GM12801 (cell line): ENCODE results near the gene ALOX15.

Experiments used
- TF ChIP-seq, protein P1 (sequence below): IDR thresholded peaks from one replicate; pipeline ENCODE4 v1.5.1; 2011; ENCODE audit warnings: control low read depth; ENCODE audit not compliant: insufficient read length; ENCODE audit errors: extremely low read depth

The ALOX15 gene

GRCh38 chr17:4664230-4664629, 22.8 kb upstream of the ALOX15 start:
- TF ChIP-seq, protein P1, sequence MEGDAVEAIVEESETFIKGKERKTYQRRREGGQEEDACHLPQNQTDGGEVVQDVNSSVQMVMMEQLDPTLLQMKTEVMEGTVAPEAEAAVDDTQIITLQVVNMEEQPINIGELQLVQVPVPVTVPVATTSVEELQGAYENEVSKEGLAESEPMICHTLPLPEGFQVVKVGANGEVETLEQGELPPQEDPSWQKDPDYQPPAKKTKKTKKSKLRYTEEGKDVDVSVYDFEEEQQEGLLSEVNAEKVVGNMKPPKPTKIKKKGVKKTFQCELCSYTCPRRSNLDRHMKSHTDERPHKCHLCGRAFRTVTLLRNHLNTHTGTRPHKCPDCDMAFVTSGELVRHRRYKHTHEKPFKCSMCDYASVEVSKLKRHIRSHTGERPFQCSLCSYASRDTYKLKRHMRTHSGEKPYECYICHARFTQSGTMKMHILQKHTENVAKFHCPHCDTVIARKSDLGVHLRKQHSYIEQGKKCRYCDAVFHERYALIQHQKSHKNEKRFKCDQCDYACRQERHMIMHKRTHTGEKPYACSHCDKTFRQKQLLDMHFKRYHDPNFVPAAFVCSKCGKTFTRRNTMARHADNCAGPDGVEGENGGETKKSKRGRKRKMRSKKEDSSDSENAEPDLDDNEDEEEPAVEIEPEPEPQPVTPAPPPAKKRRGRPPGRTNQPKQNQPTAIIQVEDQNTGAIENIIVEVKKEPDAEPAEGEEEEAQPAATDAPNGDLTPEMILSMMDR, result no peak

- TF ChIP-seq, protein P1, result no peak
Observed at GRCh38 chr17:4663711-4664110, 22.2 kb upstream of the ALOX15 start.

DNA sequence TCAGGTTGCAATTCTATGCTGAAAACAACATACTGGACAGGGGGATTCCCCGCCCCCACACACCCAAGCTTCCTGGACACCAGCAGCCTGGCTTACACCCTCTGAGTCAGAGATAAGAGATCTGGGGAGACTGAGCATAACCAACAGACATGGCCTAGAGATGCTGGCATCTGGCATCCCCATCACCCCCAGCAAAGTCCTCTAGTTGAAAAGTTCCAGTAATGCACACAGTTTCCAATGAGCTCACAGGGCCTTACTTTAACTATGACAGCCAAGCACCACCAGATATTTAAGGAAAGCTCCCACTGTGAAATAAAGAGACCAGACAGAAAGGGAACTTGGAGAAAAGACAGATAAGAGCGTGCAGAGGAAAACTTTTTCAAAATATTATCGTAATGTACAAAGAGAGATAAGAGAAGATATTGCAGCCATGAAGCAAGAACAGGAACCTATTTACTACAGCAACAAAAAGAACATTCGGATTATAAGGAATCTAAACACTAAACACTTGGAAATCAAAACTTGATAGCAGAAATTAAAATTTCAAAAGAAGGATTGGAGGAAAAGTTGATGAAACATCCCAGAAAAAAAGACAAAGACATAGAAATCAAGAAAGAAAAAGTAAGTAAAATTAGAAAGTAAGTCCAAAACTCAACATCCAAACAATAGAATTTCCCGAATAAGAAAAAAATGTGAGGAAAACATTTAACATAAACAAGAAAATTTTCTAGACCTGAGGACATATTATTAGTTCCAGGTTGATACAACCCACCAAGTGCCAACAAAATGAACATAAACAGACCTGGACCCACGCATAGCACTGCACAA, 17.2 kb upstream of the ALOX15 start:
- TF ChIP-seq, protein P1, result no peak

DNA sequence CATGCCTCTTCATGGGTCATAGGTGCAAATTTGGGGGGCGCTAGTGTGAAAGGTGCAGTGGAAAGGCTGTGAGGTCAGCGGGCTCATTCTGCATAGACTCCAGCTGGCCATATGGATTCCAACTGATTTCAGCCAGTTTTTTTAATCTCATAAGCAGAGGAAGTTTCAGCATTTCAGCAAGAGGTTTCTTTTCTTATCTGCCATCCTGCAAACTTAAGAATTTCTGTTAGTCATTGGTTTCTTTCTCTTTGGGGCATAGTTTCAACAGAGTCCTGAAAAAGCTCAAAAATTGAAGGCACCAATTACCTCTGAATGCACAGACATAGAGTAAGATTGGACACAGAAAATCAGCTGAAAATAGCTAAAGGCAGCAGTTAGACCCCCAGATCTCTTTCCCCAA, 16.2 kb upstream of the ALOX15 start:
- TF ChIP-seq, protein P1, result no peak

DNA sequence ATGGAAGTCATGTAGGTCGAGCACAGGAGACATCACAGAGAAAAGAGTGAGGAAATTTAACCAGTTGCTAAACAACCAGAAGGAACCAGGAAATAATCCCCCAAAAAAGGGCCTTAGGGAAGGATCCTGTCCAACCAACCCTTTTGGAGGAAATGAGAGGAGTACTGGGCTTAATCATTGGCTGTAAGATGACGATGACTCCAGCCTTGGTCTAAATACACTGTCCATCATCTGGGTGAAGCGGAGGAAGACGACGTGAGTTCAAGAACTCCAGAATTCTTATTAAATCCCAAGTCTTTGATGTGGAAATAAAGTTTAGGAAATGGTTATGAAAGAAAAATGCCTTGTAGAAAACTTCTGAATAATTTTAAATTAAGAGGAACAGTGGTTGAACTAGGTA, 11.5 kb upstream of the ALOX15 start:
- TF ChIP-seq, protein P1, result no peak

DNA sequence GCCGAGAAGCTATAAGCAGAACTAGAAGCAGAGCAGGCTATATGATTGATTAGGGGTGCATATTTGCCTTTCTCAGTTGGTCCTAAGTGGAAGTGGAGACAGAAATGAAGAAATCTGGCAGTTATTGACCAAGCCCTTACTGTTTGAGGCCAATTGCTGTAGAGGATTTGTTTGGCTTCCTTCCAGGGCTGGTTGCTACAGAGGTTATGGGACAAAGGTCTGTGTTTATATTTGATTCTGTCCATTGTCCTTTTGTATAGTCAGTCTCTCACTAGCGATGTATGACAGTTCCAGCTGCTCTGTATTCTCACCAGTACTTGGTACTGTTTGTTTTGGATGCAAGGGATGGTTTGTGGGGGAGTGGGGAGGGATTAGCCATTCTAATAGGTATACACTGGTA, 7.3 kb upstream of the ALOX15 start:
- TF ChIP-seq, protein P1, result no peak

DNA sequence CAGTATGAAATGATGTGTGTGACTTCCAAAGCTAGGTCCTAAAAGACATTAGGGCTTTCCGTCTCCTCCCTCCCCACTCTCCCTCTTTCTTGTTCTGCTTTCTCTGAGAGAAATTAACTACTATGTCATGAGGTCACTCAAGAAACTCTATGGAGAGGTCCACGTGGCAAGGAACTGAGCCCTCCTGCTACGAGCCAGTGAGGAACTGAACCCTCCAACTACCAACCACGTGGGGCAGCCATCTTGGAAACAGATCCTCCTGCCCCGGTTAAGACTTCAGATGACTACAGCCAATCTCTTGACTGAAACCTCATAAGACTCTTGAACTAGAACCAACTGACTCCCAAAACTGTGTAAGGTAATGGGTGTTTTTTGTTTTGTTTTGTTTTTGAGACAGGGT, 4.2 kb upstream of the ALOX15 start:
- TF ChIP-seq, protein P1, result no peak
